ENCODE measurements around the gene TREM1.
A peak's percentile ranks its signal among the peaks of the same experiment; 100 is the strongest.

Gene TREM1

GRCh38 chr6:41294214-41294872 lies 7.9 kb upstream of the TREM1 start:
- no peak for DNase-seq

DNA sequence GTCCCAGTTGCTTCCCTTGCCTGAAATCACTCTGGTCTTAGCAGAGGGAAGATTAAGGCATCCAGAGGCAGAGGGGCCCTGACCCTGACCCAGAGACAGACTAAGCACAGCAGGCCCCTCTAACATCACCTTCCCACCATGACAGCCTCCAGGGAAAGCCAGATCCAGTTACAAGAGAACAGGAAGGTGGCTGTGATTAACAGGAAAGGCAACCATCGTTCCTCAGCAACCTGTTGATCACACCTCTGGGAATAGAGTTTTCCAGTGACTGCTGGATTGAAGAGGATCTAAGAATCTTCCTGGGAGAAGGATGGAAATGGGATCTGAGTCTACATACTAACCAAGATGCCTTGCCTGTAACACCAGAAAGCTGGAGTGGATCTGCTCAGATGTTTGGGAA lies 5.2 kb upstream of the TREM1 start:
- DNase-seq: no peak

GRCh38 chr6:41289815-41290214 lies 3.3 kb upstream of the TREM1 start:
- DNase-seq: no peak

GRCh38 chr6:41288754-41289129 lies 2.3 kb upstream of the TREM1 start:
- DNase-seq: no peak

GRCh38 chr6:41288030-41288753 lies 1.7 kb upstream of the TREM1 start:
- DNase-seq: peak; percentile 28 to 36

GRCh38 chr6:41284726-41285125 lies 1.8 kb downstream of the TREM1 start:
- no peak for DNase-seq

DNA sequence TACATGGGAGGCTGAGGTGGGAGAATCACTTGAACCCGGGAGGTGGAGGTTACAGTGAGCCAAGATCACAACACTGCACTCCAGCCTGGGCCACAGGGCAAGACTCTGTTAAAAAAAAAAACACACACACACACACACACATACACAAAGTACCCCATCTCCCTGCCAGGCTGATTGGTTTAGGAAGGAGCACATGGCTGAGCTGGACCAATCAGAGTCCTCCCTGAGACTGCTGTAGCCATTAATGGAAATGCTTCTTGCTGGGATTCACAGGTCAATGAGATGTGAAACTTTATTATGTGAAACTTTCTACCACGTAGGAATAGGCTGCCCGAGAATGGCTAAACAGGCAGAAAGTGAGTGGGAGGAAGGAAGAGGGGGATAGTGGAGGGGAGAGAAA lies 2.9 kb downstream of the TREM1 start:
- no peak for DNase-seq

DNA sequence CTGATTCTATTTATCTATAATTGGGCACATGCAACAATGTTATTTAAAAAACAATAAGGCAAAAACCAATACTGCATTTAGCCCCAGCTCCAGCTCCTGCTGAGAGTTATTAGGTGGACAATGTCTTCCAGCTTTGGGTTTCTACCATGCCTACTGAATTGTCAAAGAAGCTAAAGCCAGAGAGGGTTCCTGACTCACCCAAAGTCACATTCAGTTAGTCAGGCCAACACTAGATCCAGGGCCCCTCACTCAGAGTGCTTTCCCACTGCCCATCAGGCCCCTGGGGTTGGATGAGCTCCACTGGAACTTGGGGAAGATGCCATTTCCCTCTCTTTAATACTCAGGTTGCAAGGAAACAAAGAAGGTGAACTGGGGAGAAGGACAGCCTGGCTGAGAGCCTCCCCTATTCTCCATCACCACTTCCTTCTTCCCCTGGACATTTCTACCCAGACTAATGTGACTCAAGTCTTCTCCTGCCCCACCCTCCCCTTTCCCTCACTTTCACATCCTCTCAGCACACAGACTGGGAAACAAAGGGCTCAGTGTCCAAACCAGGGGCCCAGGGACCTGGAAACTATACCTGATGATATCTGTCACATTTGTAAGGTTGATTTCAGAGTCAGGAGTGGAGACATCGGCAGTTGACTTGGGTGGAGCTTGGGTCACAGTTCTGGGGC lies 6.0 kb downstream of the TREM1 start:
- peak; percentile 62 to 69 for DNase-seq

- peak; percentile 62 to 70 for DNase-seq
Observed at GRCh38 chr6:41278699-41279405, 7.6 kb downstream of the TREM1 start.

DNA sequence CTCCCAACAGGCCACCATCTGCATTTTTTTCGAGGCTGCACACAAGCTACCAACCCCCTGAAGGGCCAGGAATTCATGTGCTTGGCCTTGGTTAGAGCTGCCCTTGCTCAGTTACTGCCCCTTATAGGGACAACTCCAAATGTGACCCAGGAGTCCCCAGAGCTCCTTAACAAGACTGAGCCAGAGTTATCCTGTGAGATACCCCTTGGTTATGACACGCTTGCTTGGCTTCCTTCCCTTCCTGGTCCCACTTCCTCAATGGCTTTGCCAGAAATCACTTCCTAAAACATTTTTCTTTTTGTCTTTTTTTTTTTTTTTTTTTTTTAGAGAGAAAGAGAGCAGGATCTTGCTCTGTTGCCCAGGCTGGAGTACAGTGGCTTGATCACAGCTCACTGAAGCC lies 8.9 kb downstream of the TREM1 start:
- peak; percentile 44 to 48 for DNase-seq

DNA sequence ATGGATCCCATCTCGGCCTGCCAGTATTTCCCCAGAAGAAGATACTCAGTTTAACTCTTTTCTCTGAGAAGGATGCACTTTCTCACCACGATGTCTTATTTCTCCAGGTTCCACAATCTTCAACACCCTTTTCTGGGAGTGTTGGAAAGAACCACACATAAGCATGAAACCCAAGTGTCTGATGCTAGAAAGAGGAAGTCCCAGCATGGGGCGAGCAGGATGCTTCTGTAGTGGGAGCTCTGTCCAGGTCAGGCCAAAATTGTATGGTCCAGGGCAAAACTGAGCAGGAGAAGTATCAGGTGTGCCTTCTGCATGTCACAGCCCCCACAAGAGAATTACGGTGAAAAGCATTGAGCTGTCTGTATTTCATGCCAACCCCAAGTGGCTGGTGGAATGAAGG lies 11.0 kb downstream of the TREM1 start:
- no peak for DNase-seq

GRCh38 chr6:41274256-41274655 lies 12.2 kb downstream of the TREM1 start:
- DNase-seq: peak; percentile 37 to 63

DNA sequence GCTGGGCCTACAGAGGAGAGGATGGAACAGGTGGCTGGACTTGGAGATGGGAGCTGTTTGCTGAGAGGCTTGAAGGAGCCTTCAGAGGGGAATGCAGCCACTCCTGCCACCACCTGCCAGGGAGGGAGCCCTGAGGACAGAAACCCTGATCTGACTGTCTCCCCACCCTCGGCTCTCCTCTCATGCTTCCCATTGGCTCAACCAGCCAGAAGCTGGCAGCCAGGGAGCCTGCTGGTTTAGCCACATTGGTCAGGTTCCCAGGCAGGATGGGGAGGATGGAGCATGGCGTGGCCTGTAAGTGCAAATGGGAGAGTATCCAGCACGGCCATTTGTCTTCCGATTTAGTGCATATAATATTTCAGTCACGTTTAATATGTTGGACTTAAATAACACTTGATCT lies 12.8 kb downstream of the TREM1 start:
- DNase-seq: no peak

- DNase-seq: no peak
Observed at GRCh38 chr6:41272591-41273240, 13.8 kb downstream of the TREM1 start.

DNA sequence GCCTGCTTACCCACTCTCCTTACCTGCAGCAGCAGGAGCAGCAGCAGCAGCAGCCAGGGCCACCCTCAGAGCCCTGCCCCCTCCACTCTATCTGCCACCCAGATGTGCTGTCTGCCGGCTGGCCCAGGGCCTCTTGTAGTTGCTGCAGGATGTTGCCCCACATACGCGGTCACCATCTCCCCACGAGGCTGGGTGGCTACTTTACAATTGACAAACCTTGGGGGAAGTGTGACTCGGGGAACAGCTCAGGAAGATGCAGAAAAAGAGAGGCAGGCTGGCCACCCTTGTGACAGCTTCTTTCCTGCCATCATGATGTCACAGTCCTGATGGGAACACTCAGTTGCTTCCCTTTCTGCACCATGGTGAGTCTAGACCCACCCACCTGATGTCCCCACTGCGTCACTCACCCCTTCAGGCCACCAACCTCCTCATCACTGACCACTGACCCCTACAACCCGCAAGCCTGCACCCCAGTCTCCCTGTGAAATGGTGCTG lies 14.5 kb downstream of the TREM1 start:
- DNase-seq: peak; percentile 89 to 91

DNA sequence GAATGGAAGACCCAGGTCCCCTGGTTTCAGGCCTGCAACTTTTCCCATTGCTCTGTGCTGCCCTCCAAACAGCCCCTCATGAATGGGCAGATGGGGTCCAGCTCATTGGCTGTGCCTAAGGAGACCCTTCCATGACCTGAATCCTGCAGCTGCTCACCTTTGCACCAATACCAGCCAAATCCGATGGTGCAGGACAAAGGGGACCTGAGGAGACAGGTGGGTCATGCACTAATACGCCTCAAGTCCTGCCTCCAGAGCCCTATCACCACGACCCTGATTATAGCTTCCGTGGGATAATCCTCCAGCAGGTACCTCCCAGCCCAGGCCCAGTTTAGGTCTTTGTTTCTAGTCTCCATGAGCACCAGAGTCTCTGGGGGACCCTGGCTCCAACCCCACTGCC lies 16.8 kb downstream of the TREM1 start:
- DNase-seq: no peak

DNA sequence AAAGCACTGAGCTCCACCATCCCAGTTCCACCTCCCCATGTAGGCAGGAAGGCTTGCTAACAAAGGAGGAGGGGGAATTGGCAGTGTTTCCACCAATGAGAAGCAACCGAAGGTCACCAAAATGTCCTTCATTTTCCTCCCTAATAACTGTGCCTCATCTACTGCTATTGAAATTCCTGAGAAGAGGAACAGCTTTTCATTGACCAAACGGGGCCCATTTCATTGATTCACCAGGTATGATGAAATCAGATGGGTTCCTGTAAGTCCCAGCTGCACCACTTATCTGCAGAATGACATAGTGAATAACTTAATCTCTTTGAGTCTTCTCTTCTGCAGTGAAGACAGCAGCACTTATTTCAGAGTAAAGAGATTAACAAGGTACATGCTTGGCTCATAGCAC lies 17.3 kb downstream of the TREM1 start:
- peak in 1 of 2 donors; percentile 28 for DNase-seq

DNA sequence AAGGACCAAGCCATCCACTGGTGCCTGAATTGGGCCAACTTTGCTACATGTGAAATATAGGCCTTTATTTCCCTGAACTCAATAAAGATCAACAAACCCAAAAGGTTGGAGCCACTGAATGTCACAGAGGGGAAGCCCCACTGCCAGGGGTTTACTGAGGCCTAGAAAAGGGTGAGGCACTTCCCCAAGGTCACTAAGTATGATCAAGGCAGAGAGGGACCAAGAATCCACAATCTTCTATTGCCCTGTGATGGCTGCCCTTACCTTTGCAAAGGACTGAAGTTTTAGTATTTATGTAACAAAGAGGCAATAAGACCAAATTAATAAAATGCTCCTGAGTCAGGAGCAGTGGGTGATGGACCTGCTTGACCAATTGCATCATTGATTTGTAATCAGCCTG lies 18.0 kb downstream of the TREM1 start:
- DNase-seq: no peak

GRCh38 chr6:41266541-41266940 lies 19.9 kb downstream of the TREM1 start:
- peak in 1 of 2 donors; percentile 32 for DNase-seq

GRCh38 chr6:41263267-41263666 lies 23.2 kb downstream of the TREM1 start:
- DNase-seq: no peak

- DNase-seq: no peak
Observed at GRCh38 chr6:41262401-41262800, 24.1 kb downstream of the TREM1 start.

GRCh38 chr6:41258196-41258493 lies 28.3 kb downstream of the TREM1 start:
- DNase-seq: no peak
